Erythroblast (primary cell): ENCODE data around the gene FEN1.

Experiments used
- DNase-seq, 2 experiments: peaks; one replicate each; lab custom pipeline; 2025; lab: John Stamatoyannopoulos, UW
- GATA1 ChIP-seq: IDR thresholded peaks from 2 replicates; pipeline ENCODE4 v1.6.1; 2011; ENCODE audit warnings: low read depth, mild to moderate bottlenecking, control low read depth, low read length, moderate library complexity
- POLR2A ChIP-seq: IDR thresholded peaks from 2 replicates; pipeline ENCODE4 v1.6.1; 2011; ENCODE audit warnings: mild to moderate bottlenecking, low read length

The FEN1 gene, protein sequence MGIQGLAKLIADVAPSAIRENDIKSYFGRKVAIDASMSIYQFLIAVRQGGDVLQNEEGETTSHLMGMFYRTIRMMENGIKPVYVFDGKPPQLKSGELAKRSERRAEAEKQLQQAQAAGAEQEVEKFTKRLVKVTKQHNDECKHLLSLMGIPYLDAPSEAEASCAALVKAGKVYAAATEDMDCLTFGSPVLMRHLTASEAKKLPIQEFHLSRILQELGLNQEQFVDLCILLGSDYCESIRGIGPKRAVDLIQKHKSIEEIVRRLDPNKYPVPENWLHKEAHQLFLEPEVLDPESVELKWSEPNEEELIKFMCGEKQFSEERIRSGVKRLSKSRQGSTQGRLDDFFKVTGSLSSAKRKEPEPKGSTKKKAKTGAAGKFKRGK

DNA sequence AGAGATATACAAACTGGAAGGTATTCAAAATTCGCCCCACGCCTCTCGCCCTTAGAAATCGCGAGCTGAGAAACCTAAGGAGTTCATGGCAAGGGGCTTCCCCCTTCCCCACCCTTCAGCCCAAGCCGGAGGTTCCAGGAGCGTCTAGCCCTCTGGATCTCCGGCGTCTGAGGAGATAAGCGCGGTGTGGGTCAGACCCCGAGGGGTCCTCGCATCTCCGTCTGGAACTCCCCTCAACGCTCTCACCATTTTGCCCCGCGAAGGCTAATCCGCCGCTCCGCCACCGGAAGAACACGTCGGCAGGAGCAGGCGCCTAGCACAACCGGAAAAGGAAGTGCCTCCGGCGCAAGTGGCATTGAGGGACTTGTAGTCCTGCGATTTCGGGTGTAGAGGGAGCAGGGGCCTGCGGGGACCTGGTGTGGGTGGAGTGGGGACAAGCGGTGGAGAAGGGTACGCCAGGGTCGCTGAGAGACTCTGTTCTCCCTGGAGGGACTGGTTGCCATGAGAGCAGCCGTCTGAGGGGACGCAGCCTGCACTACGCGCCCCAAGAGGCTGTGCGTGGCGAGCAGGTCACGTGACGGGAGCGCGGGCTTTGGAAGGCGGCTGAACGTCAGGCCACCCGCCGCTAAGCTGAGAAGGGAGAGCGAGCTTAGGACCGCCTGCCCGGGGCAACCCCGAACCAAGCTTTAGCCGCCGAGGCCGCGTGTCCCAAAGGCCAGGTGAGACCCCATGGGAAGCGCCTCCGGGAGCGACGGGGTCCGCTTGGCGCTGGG, at the start of gene FEN1, which contains the start of gene TMEM258:
FEN1 (plus strand) TSS at position 602 of the 773 bp plus-strand sequence. CDS start 2,451 bp downstream, outside the sequence.
TMEM258 (minus strand) TSS at position 290 of the 773 bp plus-strand sequence; CDS start at position 249, 41 bp downstream.
- DNase-seq = peak; percentile 95 to 96
- TF ChIP-seq GATA1 (no peak), POLR2A (peak; percentile 92)

DNA sequence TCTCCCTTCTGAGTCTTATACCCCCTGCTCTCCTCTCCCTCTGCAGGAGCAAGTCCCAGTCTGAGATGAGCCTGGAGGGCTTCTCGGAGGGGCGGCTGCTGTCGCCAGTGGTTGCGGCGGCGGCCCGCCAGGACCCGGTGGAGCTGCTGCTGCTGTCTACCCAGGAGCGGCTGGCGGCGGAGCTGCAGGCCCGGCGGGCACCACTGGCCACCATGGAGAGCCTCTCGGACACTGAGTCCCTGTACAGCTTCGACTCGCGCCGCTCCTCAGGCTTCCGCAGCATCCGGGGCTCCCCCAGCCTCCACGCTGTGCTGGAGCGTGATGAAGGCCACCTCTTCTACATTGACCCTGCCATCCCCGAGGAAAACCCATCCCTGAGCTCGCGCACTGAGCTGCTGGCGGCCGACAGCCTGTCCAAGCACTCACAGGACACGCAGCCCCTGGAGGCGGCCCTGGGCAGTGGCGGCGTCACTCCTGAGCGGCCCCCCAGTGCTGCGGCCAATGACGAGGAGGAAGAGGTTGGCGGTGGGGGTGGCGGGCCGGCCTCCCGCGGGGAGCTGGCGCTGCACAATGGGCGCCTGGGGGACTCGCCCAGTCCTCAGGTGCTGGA, 49.1 kb upstream of the FEN1 start:
- DNase-seq = no peak
- TF ChIP-seq GATA1 (no peak), POLR2A (no peak)

DNA sequence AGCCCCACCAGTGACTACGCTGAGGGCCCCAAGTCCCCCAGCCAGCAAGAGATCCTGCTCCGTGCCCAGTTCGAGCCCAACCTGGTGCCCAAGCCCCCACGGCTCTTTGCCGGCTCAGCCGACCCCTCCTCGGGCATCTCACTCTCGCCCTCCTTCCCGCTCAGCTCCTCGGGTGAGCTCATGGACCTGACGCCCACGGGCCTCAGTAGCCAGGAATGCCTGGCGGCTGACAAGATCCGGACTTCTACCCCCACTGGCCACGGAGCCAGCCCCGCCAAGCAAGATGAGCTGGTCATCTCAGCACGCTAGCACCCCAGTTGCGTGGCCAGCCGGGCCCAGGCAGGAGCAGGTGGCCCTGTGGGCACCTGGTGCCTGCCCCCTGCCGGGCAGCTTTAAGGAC, 48.5 kb upstream of the FEN1 start:
- DNase-seq = no peak
- TF ChIP-seq GATA1 (no peak), POLR2A (no peak)

DNA sequence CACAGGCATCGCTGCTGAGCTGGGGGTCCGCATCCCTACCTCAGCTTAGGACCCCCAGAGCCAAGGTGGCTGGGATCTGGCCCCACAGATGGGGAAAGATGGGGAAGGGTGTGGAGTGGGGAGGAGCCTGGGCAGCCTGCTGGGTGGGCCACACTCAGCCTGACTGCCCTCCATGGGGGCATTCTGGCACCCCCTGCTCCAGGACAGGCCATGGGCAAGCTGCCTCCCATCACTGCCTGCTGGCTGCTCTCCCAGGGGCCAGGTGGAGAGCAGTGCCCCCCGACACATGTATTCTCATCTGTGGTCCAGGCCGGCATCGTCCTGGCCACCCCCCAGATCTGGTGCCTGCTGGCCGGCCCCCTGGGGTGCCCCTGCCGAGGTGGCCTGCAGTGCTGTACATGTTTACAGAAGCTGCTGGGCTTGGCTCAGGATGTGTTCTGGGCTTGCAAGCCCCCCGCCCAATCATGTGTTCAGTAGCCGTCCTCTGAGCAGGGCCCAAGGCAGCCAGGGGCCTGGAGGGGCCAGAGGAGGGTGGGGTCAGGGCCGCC, 48.0 kb upstream of the FEN1 start:
- TF ChIP-seq GATA1 = no peak
- no peak for DNase-seq

DNA sequence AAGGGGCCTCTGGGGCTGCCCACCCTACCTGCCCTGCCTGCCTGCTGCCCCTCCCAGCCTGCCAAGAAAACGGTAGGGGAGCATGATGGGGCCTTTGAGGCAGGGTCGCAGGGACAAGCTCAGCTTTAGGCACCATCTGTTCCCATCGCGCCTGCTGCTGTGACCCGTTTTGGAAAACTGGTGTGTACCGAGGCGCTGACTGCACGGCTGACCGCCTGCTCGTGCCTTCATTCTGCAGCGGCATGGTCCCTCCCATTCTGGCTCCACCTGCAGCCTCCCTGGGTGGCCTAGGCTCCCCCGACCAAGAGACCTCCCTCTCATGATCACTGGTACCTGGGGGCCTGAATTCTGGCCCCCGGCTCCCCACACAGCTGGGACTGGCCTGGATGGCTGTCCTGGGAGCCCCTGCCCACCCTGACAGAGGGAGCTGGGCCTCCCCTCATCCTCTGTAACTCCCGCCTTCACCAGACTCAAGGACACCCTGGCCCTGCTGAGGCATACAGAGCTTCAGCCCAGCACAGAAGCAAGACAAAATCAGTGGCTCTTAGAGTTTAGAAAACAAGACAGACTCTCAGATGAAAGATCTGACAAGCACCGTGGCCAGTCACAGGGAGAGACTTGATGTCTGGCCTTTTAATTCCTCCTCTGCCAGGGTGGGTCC, 46.8 kb upstream of the FEN1 start:
- no peak for TF ChIP-seq GATA1
- TF ChIP-seq POLR2A = no peak
- no peak for DNase-seq

DNA sequence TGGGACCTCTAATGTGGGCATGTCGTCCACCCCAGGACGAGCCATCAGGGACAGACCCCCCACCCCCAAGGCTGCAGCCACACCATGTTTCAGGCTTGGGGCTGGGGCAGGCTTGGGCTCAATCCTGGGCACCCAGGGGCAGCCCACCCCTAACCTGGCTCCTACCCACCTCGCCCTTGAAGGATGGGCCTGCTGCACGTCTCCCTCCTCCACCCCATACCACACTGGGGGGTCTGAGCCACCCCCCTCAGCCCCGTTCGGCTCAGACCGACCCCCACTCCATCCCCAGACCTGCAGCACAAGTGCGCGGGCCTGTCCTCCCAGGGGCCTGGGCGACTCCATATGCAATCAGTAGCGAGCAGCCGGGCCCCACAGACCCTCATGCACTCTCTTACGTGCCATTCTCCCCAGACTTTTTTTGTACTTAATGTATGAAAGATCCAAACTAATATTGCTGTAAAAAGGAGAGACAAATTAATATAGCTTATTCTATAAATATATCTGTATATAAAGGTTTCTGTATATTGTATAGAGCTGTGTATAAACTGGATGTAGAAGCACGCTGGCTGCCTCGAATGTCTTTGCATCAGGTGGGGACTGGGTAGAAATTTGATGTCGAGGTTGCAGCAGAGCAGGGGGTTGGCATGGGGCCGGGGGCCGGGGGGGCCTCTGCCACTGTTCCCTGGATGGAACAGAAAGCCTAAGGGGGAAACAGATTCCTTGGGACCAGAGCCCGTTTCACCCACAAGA, 46.1 kb upstream of the FEN1 start:
- DNase-seq = no peak
- no peak for TF ChIP-seq GATA1
- no peak for TF ChIP-seq POLR2A

DNA sequence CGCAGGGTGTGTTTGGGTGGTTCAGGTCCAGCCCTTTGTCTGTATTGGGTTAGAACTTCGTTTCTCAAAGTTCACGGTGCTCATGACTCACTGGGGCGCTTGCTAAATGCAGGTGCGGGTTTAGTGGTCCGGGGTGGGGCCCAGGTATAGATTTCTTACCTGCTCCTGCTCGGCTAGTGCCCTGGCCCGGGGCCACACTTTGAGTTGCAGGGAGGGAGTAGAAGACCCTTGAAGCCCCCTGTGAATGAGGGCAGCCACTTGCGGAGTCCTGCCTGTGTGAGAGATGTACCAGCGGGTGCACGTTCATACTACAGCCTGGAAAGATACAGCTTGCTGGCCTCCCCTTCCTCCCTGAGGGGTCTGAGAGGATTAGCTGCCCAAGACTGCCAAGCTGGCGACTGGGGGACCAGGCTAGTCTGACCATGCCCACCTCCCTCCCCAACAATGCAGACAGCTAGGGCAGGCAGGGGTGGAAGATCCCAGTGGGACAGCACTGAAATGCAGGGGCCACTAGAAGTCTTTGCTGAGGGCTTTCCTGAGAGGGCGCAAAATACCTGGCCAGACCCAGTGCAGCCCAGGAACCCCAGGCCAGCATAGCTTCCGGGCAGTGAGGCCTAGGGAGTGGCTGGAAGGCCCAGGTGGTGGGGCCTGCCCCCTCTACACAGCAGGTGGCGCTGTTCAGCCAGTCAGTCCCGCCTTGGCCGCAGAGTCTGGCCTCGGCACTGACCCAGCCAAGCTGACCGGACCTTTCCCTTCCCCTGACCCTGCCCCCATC, 45.3 kb upstream of the FEN1 start:
- TF ChIP-seq GATA1 = no peak
- no peak for TF ChIP-seq POLR2A
- DNase-seq = peak; percentile 70 to 79

DNA sequence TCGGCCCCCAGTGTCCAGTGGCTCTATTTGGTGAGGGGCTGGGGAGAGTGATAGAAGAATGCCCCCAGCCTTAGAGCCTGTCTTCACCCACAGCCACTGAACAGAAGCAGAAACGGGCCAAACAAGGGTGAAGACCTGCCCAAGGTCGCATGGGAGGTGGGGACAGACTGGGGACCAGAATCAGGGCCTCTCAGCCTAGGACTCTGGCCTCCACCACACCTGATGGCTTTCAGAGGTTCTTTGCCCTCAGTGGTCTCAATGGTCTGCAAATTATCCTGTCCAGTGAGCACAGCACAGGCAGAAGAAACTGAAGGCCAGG, 44.8 kb upstream of the FEN1 start:
- DNase-seq = no peak
- no peak for TF ChIP-seq POLR2A
- no peak for TF ChIP-seq GATA1

DNA sequence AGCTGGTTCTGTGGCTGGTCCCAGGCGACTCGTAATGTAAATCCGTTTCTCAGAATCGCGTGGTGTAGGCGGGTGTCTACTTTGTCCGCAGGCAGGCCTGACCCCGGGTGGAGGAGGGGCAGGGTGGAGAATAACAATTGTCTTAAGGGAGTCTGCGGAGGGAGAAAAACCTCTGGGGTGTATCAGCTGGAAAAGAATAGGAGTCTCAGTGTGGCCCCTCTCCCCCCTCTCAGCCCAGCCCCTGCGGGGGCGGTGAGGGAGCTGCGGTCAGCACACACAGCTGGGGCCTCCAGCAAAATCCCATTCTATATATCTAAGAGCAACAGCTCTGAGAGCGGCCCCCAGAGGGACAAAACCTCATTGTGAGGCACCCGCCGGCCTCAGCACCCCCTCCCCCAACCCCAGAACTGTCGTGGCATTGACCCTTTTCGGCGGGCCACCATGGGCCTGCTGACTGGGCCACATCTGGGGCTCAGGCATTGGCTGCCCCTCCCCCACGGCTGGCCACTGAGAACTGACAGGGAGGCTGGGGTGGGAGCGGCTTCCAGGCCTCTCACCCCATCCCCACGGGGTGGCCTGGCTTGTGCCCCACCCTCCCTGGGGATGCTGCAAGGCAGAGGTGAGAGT, 43.0 kb upstream of the FEN1 start:
- DNase-seq = peak; percentile 13 to 31
- TF ChIP-seq POLR2A = no peak
- TF ChIP-seq GATA1 = no peak

DNA sequence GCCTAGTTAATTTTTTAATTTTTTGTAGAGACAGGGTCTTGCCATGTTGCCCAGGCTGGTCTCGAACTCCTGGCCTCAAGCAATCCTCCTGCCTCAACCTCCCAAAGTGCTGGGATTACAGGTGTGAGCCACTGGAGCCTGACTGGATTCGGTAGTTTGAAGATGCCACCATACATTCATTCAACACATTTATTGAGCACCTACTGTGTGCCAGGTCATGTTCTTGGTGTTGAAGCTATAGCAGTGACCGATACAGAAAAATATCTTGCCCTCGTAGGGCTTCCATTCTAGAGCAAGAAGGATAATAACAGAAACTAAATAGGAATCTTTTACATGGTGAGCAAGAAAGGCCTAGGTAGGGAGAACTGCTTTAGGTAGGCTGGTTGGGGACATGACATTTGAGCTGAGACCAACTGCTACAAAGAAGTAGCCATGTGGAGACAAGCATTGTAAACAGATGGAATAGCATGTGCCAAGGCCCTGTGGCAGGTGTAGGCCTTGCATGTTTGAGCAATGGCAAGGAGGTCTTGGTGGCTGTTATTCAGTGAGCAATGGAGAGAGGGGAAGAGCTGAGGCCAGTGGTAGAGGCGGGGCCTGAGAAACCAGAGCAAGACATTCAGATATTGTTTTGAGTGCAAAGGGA, 42.0 kb upstream of the FEN1 start:
- TF ChIP-seq POLR2A (no peak), GATA1 (no peak)
- no peak for DNase-seq

DNA sequence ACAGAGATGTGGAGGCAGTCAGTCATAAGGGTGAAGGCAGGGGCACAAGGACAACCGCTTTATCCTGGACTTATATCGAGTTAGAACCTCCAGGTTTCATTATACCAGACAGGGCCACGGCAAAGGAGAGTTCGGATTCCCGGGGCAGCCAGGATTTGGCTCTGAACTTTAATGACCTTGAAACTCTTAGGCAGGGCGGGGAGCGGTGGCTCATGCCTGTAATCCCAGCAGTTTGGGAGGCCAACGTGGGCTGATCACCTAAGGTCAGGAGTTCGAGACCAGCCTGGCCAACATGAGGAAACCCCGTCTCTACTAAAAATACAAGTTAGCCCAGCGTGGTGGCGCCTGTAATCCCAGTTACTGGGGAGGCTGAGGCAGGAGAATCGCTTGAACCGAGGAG, 41.3 kb upstream of the FEN1 start:
- DNase-seq = no peak
- TF ChIP-seq POLR2A = no peak
- no peak for TF ChIP-seq GATA1
